ENCODE measurements around the gene EHMT2.
"Not testable (repeated sequence)": the region's sequence is repeated elsewhere in the genome, so short reads cannot be mapped to it uniquely, and the experiment has no call there.

GRCh38 chr6:31838114-31838553 is 59.4 kb downstream of the EHMT2 start:
- TF ChIP-seq HMGXB4 (CRISPR knock-in tag; IDR thresholded peaks at IDR 0.05); SP1 (CRISPR knock-in tag; conservative IDR thresholded peaks at IDR 0.05); CTCF (IDR thresholded peaks at IDR 0.05); NFE2L1 (CRISPR knock-in tag; IDR thresholded peaks at IDR 0.05); ATF1 (CRISPR knock-in tag; IDR thresholded peaks at IDR 0.05); E2F1 (CRISPR knock-in tag; IDR thresholded peaks at IDR 0.05); ZBTB43 (CRISPR knock-in tag; IDR thresholded peaks at IDR 0.05); GABPB1 (CRISPR knock-in tag; IDR thresholded peaks at IDR 0.05); IRF2 (CRISPR knock-in tag; IDR thresholded peaks at IDR 0.05; ENCODE audit: borderline replicate concordance, low read depth); JUN (CRISPR knock-in tag; IDR thresholded peaks at IDR 0.05); GRHL2 (CRISPR knock-in tag; IDR thresholded peaks at IDR 0.05; ENCODE audit: insufficient replicate concordance, severe bottlenecking); FOXJ3 (CRISPR knock-in tag; IDR thresholded peaks at IDR 0.05; ENCODE audit: borderline replicate concordance); ATF3 (CRISPR knock-in tag; conservative IDR thresholded peaks at IDR 0.05): not testable (repeated sequence)

Data from WTC11 (cell line).